NCI-H526 (cell line): ENCODE data around the gene ZNF689.
A peak's percentile ranks its signal among the peaks of the same experiment; 100 is the strongest.
"Not testable (repeated sequence)": the region's sequence is repeated elsewhere in the genome, so short reads cannot be mapped to it uniquely, and the experiment has no call there.

Experiments used
- DNase-seq, 2 experiments: peaks; one replicate each; lab custom pipeline; 2025; lab: John Stamatoyannopoulos, UW

The ZNF689 gene

GRCh38 chr16:30600215-30600614 lies 10.0 kb downstream of the ZNF689 start:
- no peak for DNase-seq

GRCh38 chr16:30592871-30593270 lies 17.3 kb downstream of the ZNF689 start:
- DNase-seq: no peak

- not testable (repeated sequence) for DNase-seq
Measured at GRCh38 chr16:30590869-30591268, 19.3 kb downstream of the ZNF689 start.

- peak in 1 of 2 experiments; percentile 29 for DNase-seq
Measured at GRCh38 chr16:30589582-30589981, 20.6 kb downstream of the ZNF689 start.

- no peak for DNase-seq
Measured at GRCh38 chr16:30588651-30589050, 21.5 kb downstream of the ZNF689 start.

- peak; percentile 98 for DNase-seq
Measured at GRCh38 chr16:30585400-30586191, 24.6 kb downstream of the ZNF689 start, which contains the start of gene ZNF785. TSS of gene ZNF785 (minus strand) at chr16:30585697. CDS start at chr16:30585611, 86 bp downstream.

- DNase-seq: peak in 1 of 2 experiments; percentile 46
Measured at GRCh38 chr16:30585022-30585399, 25.2 kb downstream of the ZNF689 start.

- DNase-seq: no peak
Measured at GRCh38 chr16:30582611-30583340, 27.4 kb downstream of the ZNF689 start.

- no peak for DNase-seq
Measured at GRCh38 chr16:30581457-30581856, 28.7 kb downstream of the ZNF689 start.

GRCh38 chr16:30574678-30575077 lies 35.5 kb downstream of the ZNF689 start:
- DNase-seq: no peak

- peak; percentile 92 to 95 for DNase-seq
Measured at GRCh38 chr16:30571445-30572322, 38.5 kb downstream of the ZNF689 start, which contains the start of gene ZNF688. TSS of gene ZNF688 (minus strand) at chr16:30571714. CDS start at chr16:30571629, 85 bp downstream.

GRCh38 chr16:30570636-30571444 lies 39.3 kb downstream of the ZNF689 start:
- DNase-seq: peak in 1 of 2 experiments; percentile 67

- DNase-seq: no peak
Measured at GRCh38 chr16:30569746-30570635, 40.2 kb downstream of the ZNF689 start.

GRCh38 chr16:30569281-30569680 lies 40.9 kb downstream of the ZNF689 start:
- DNase-seq: no peak

GRCh38 chr16:30567991-30568638 lies 42.1 kb downstream of the ZNF689 start:
- no peak for DNase-seq

- no peak for DNase-seq
Measured at GRCh38 chr16:30567160-30567990, 42.8 kb downstream of the ZNF689 start.

- no peak for DNase-seq
Measured at GRCh38 chr16:30566531-30566930, 43.7 kb downstream of the ZNF689 start.

GRCh38 chr16:30565984-30566383 lies 44.2 kb downstream of the ZNF689 start:
- peak in 1 of 2 experiments; percentile 27 for DNase-seq

GRCh38 chr16:30565526-30565925 lies 44.7 kb downstream of the ZNF689 start:
- no peak for DNase-seq
